CD4-positive, alpha-beta memory T cell (primary cell): ENCODE measurements around the gene PPIC. TPM values are rescaled to one million over a fixed set of nuclear protein-coding genes. Genes with fewer than 3 reads are reported as not detected.

Experiments
- CTCF ChIA-PET: fragments of 350-600 bp; sonication (Branson Sonifier 250); formaldehyde crosslinking; loops from one replicate; lab custom pipeline; 2021; ENCODE audit warnings: inconsistent platforms; ENCODE audit not compliant: partially characterized antibody; lab: Charles Lee
- POLR2A ChIA-PET: fragments of 350-600 bp; sonication (Branson Sonifier 250); formaldehyde crosslinking; loops from one replicate; lab custom pipeline; 2021; ENCODE audit not compliant: partially characterized antibody; lab: Charles Lee
- DNase-seq, 5 donors: peaks; one replicate each; pipeline versions ENCODE4 v3.0.0 to v3.0.0-alpha.2; 2020 to 2022; ENCODE audit warnings: mixed read lengths in 1 of 5
- H3K27ac ChIP-seq: one replicate; pipeline ENCODE4 v1.7.0; 2013; ENCODE audit warnings: low read depth, low read length
- H3K27me3 ChIP-seq: 2 replicates; pipeline ENCODE4 v1.7.0; 2013; ENCODE audit warnings: mild to moderate bottlenecking, low read length, moderate library complexity; ENCODE audit not compliant: insufficient read depth
- H3K36me3 ChIP-seq: 2 replicates; pipeline ENCODE4 v1.7.0; 2013; ENCODE audit warnings: mild to moderate bottlenecking, low read length, moderate library complexity; ENCODE audit not compliant: insufficient read depth
- H3K4me1 ChIP-seq: 2 replicates; pipeline ENCODE4 v1.7.0; 2013; ENCODE audit warnings: mild to moderate bottlenecking, low read length, moderate library complexity; ENCODE audit not compliant: insufficient read depth
- H3K4me3 ChIP-seq, 2 donors: one replicate each; pipeline ENCODE4 v1.7.0; 2013; ENCODE audit warnings: low read length in 2 of 2, mild to moderate bottlenecking in 1 of 2
- H3K9me3 ChIP-seq, 2 donors: one replicate each; pipeline ENCODE4 v1.7.0; 2013; ENCODE audit warnings: low read length in 2 of 2, control low read depth in 1 of 2; ENCODE audit not compliant: control insufficient read depth in 1 of 2
- H3K27ac Mint-ChIP-seq, 7 donors: one replicate each; pipeline ENCODE4 v1.8.0; 2020 to 2021; ENCODE audit warnings: mixed read lengths in 7 of 7, mild to moderate bottlenecking in 6 of 7, inconsistent platforms in 3 of 7, moderate library complexity in 3 of 7
- H3K27me3 Mint-ChIP-seq, 2 donors: one replicate each; pipeline ENCODE4 v1.8.0; 2020 to 2021; ENCODE audit warnings: mixed read lengths in 2 of 2
- H3K36me3 Mint-ChIP-seq, 2 donors: one replicate each; pipeline ENCODE4 v1.8.0; 2020 to 2021; ENCODE audit warnings: mixed read lengths in 2 of 2, inconsistent platforms in 1 of 2, mild to moderate bottlenecking in 1 of 2
- H3K4me1 Mint-ChIP-seq, 4 donors: one replicate each; pipeline ENCODE4 v1.8.0; 2020 to 2021; ENCODE audit warnings: mixed read lengths in 4 of 4, mild to moderate bottlenecking in 1 of 4
- H3K4me3 Mint-ChIP-seq, 8 donors: one replicate each; pipeline ENCODE4 v1.8.0; 2020 to 2021; ENCODE audit warnings: mixed read lengths in 8 of 8, mild to moderate bottlenecking in 7 of 8, moderate library complexity in 6 of 8, inconsistent platforms in 3 of 8
- H3K9me3 Mint-ChIP-seq, 8 donors: one replicate each; pipeline ENCODE4 v1.8.0; 2020 to 2021; ENCODE audit warnings: mixed read lengths in 8 of 8, mild to moderate bottlenecking in 5 of 8, inconsistent platforms in 3 of 8, moderate library complexity in 1 of 8
- intact Hi-C: fragments of 100-400 bp; cut with micrococcal nuclease; formaldehyde crosslinking; loops from one replicate; pipeline ENCODE4 v1.15.1; 2023
- polyA plus RNA-seq, 2 donors: library from polyadenylated mRNA; unstranded; fragments of 300-500 nt; fragmentation: Illumina TruSeq; gene quantifications; one replicate each; pipeline ENCODE4 v1.2.3, GENCODE V29; 2021
- total RNA-seq, 2 experiments: library from RNA; stranded (reverse); gene quantifications; one replicate each; pipeline ENCODE4 v1.2.3, GENCODE V29; 2021

PPIC gene
- total and polyA plus RNA-seq, 4 experiments from 2014 or later, result not detected

DNA sequence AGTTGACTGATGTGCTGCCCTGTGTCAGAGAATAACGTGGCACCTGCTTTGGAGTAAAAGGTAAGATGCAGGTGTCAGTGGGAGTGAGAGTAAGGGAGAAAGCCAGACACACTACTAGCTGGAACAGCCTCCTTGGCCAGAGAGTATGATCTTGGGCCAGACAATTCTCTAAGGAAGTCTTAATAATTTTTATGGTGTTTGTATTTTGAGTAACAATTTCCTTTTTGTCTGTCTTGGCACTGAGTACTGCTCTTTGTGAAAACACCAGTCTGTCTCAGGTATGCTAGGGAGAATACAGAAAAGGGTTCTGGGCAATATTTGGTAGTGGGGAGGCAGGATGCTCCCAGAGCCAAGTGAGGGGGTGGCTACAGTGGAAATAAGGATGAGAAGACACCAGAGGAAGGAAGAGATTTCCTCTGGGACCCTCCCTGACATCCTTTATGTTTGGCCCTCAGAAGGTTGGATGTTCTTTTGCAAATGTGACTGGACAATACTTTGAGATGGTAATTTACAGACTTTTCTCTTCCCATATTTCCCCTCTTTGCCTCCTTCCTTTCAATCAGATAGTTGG lies 31.9 kb upstream of the PPIC start:
- H3K36me3 ChIP-seq, result no peaks in the 10 kb centered on the region
- no peak for DNase-seq
- no peaks in the 10 kb centered on the region for H3K4me1 ChIP-seq
- CTCF ChIA-PET, result no interaction called here
- peaks cover 0 to 6% (median 0%) of the 10 kb centered on the region in 8 donors for H3K9me3 Mint-ChIP-seq
- no peak overlapping the region for H3K27ac ChIP-seq
- no peaks in the 10 kb centered on the region for H3K9me3 ChIP-seq
- intact Hi-C loops, result no loop called here
- no peaks in the 10 kb centered on the region for H3K36me3 Mint-ChIP-seq
- POLR2A ChIA-PET, result no interaction called here
- no peak overlapping the region for H3K4me3 Mint-ChIP-seq
- no peaks in the 10 kb centered on the region for H3K4me1 Mint-ChIP-seq
- H3K4me3 ChIP-seq, result no peak overlapping the region
- no peaks in the 10 kb centered on the region for H3K27me3 ChIP-seq
- H3K27me3 Mint-ChIP-seq, result peaks cover 9 to 14% of the 10 kb centered on the region in 2 donors
- no peak overlapping the region for H3K27ac Mint-ChIP-seq

DNA sequence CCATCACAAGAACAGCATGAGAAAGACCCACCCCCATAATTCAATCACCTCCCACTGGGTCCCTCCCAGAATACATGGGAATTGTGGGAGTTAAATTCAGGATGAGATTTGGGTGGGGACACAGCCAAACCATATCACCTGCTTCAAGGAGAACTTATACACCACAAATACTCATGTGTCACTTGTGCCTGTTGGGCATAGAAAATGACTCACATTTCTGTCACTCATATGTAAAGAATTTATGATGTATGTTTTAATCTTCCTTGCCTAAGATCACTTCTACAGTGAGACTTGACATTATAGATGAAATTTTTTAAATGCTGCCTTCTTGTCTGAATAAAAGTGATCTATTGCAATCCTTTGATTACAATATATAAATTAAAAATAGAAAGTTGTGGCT lies 29.5 kb upstream of the PPIC start:
- intact Hi-C loops, result no loop called here
- H3K9me3 Mint-ChIP-seq, result peaks cover 0 to 8% (median 4%) of the 10 kb centered on the region in 8 donors
- Histone ChIP-seq H3K4me1 (no peaks in the 10 kb centered on the region), H3K36me3 (no peaks in the 10 kb centered on the region), H3K4me3 (no peak overlapping the region), H3K9me3 (no peaks in the 10 kb centered on the region), H3K27ac (no peak overlapping the region), H3K27me3 (no peaks in the 10 kb centered on the region)
- POLR2A ChIA-PET, result no interaction called here
- H3K36me3 Mint-ChIP-seq, result no peaks in the 10 kb centered on the region
- H3K4me3 Mint-ChIP-seq, result no peak overlapping the region
- peaks cover 5 to 10% of the 10 kb centered on the region in 2 donors for H3K27me3 Mint-ChIP-seq
- H3K27ac Mint-ChIP-seq, result no peak overlapping the region
- DNase-seq, result no peak
- H3K4me1 Mint-ChIP-seq, result no peaks in the 10 kb centered on the region
- CTCF ChIA-PET, result no interaction called here

DNA sequence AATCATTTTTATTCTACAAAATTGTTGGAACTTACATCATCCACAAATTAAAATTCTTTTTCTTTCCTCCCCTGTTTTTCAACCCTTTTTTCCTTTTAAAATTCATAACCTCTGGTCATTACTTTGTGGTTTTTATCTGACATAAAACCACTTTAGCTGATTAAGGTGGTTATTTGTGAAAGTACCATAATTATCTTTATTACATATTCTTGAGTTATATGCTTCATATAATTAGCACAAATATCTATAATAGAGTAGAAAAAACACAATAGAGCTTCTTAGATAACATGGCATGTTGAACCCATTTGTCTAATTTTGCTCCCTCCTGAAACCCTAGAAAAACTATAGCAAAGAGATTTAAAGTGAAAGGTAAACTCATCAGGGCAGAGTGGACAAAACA lies 22.9 kb upstream of the PPIC start:
- no peaks in the 10 kb centered on the region for H3K4me1 Mint-ChIP-seq
- no peak for DNase-seq
- H3K4me3 ChIP-seq, result no peak overlapping the region
- no peak overlapping the region for H3K27ac Mint-ChIP-seq
- no peaks in the 10 kb centered on the region for H3K36me3 Mint-ChIP-seq
- ChIA-PET CTCF (interaction anchor here (0.6 kb wide), 1 partner anchor 11 kb away, joined by 3 read pairs; no protein-coding TSS in a partner anchor), POLR2A (no interaction called here)
- no peaks in the 10 kb centered on the region for H3K36me3 ChIP-seq
- intact Hi-C loops, result no loop called here
- H3K9me3 ChIP-seq, result no peaks in the 10 kb centered on the region
- peaks cover 0 to 13% (median 9%) of the 10 kb centered on the region in 8 donors for H3K9me3 Mint-ChIP-seq
- no peak overlapping the region for H3K27ac ChIP-seq
- no peak overlapping the region for H3K4me3 Mint-ChIP-seq
- H3K27me3 Mint-ChIP-seq, result peaks cover 6 to 10% of the 10 kb centered on the region in 2 donors
- no peaks in the 10 kb centered on the region for H3K4me1 ChIP-seq
- H3K27me3 ChIP-seq, result no peaks in the 10 kb centered on the region

DNA sequence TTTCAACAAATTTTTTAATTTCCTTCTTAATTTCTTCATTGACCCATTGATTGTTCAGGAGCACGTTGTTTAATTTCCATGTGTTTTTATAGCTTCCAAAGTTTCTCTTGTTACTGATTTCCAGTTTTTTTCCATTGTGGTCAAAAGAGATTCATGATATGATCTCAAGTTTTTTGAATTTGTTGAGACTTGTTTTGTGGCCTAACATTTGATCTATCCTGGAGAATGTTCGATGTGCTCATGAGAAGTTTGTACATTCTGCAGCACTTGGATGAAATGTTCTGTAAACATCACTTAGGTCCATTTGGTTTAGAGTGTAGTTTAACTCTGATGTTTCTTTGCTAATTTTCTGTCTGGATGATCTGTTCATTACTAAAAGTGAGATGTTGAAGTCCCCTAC lies 14.7 kb upstream of the PPIC start:
- H3K36me3 Mint-ChIP-seq, result no peaks in the 10 kb centered on the region
- intact Hi-C loops, result no loop called here
- no peaks in the 10 kb centered on the region for H3K9me3 ChIP-seq
- ChIA-PET POLR2A (interaction anchor here (0.6 kb wide), 1 partner anchor 79 kb away, joined by 4 read pairs; no protein-coding TSS in a partner anchor), CTCF (no interaction called here)
- H3K4me1 ChIP-seq, result no peaks in the 10 kb centered on the region
- H3K4me3 ChIP-seq, result no peak overlapping the region
- H3K27ac ChIP-seq, result no peak overlapping the region
- no peaks in the 10 kb centered on the region for H3K4me1 Mint-ChIP-seq
- no peak overlapping the region for H3K27ac Mint-ChIP-seq
- no peak overlapping the region for H3K4me3 Mint-ChIP-seq
- peaks cover 0 to 24% (median 10%) of the 10 kb centered on the region in 8 donors for H3K9me3 Mint-ChIP-seq
- H3K36me3 ChIP-seq, result no peaks in the 10 kb centered on the region
- no peaks in the 10 kb centered on the region for H3K27me3 ChIP-seq
- H3K27me3 Mint-ChIP-seq, result peaks cover 24 to 26% of the 10 kb centered on the region in 2 donors
- DNase-seq, result no peak

GRCh38 chr5:123047706-123048105 lies 11.2 kb upstream of the PPIC start:
- peaks cover 0 to 15% (median 5%) of the 10 kb centered on the region in 8 donors for H3K9me3 Mint-ChIP-seq
- H3K36me3 ChIP-seq, result no peaks in the 10 kb centered on the region
- H3K27me3 ChIP-seq, result no peaks in the 10 kb centered on the region
- no peaks in the 10 kb centered on the region for H3K36me3 Mint-ChIP-seq
- H3K9me3 ChIP-seq, result no peaks in the 10 kb centered on the region
- peaks cover 26 to 32% of the 10 kb centered on the region in 2 donors for H3K27me3 Mint-ChIP-seq
- no peak for DNase-seq
- POLR2A ChIA-PET, result no interaction called here
- no peak overlapping the region for H3K4me3 ChIP-seq
- intact Hi-C loops, result no loop called here
- no peak overlapping the region for H3K27ac Mint-ChIP-seq
- no peaks in the 10 kb centered on the region for H3K4me1 Mint-ChIP-seq
- no peak overlapping the region for H3K4me3 Mint-ChIP-seq
- no peaks in the 10 kb centered on the region for H3K4me1 ChIP-seq
- CTCF ChIA-PET, result no interaction called here
- H3K27ac ChIP-seq, result no peak overlapping the region

DNA sequence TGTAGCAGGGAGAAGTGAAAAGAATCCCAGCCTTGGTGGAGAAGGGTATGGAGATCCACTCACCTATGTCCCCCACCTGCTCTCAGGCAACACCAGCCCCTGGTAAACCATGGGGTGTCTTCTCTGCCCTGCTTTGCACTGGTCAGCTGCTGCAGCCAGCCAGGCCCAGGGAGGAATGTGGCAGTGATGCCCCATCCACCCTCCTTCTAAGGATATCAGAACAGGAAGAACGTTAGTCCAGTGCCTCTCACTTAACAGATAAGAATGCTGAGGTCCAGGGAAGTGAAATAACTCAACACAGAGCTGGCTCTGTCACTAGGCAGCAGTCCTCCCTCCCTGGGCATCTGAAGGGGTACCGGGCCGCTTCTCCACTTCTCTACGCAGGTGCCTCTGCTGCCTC lies 9.7 kb upstream of the PPIC start:
- Mint-ChIP-seq H3K4me3 (no peak overlapping the region), H3K4me1 (no peaks in the 10 kb centered on the region), H3K9me3 (peaks cover 0 to 3% (median 0%) of the 10 kb centered on the region in 8 donors), H3K27ac (no peak overlapping the region), H3K27me3 (peaks cover 22 to 28% of the 10 kb centered on the region in 2 donors), H3K36me3 (no peaks in the 10 kb centered on the region)
- Histone ChIP-seq H3K4me1 (no peaks in the 10 kb centered on the region), H3K27ac (no peak overlapping the region), H3K9me3 (no peaks in the 10 kb centered on the region), H3K36me3 (no peaks in the 10 kb centered on the region), H3K4me3 (no peak overlapping the region), H3K27me3 (no peaks in the 10 kb centered on the region)
- DNase-seq, result no peak
- CTCF ChIA-PET, result no interaction called here
- intact Hi-C loops, result no loop called here
- POLR2A ChIA-PET, result no interaction called here

- CTCF ChIA-PET, result no interaction called here
- no peak overlapping the region for H3K4me3 Mint-ChIP-seq
- no peak overlapping the region for H3K27ac ChIP-seq
- intact Hi-C loops, result no loop called here
- POLR2A ChIA-PET, result no interaction called here
- no peaks in the 10 kb centered on the region for H3K9me3 Mint-ChIP-seq
- no peaks in the 10 kb centered on the region for H3K27me3 ChIP-seq
- no peaks in the 10 kb centered on the region for H3K36me3 ChIP-seq
- no peaks in the 10 kb centered on the region for H3K9me3 ChIP-seq
- H3K27ac Mint-ChIP-seq, result no peak overlapping the region
- no peaks in the 10 kb centered on the region for H3K4me1 Mint-ChIP-seq
- DNase-seq, result no peak
- no peaks in the 10 kb centered on the region for H3K4me1 ChIP-seq
- H3K36me3 Mint-ChIP-seq, result no peaks in the 10 kb centered on the region
- no peak overlapping the region for H3K4me3 ChIP-seq
- peaks cover 22 to 28% of the 10 kb centered on the region in 2 donors for H3K27me3 Mint-ChIP-seq
Measured at GRCh38 chr5:123044926-123045617, 8.5 kb upstream of the PPIC start.
